ELF-1 (cell line): ENCODE data around the gene TMEM218.
"Not testable (repeated sequence)": the region's sequence is repeated elsewhere in the genome, so short reads cannot be mapped to it uniquely, and the experiment has no call there.

Source experiments
- DNase-seq: peaks from one replicate; pipeline ENCODE4 v3.0.0-alpha.2; 2016; ENCODE audit warnings: low read depth, low spot score

TMEM218 gene

DNA sequence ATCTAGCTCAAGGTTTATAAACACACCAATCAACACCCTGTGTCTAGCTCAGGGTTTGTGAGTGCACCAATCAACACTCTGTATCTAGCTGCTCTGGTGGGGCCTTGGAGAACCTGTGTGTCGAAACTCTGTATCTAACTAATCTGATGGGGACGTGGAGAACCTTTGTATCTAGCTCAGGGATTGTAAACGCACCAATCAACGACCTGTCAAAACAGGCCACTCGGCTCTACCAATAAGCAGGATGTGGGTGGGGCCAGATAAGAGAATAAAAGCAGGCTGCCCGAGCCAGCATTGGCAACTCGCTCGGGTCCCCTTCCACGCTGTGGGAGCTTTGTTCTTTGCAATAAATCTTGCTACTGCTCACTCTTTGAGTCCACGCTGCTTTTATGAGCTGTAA is 21.3 kb downstream of the TMEM218 start:
- DNase-seq: not testable (repeated sequence)

- DNase-seq: not testable (repeated sequence)
Measured at GRCh38 chr11:125089481-125089880, 21.9 kb downstream of the TMEM218 start.

- DNase-seq: no peak
Measured at GRCh38 chr11:125088576-125089455, 22.6 kb downstream of the TMEM218 start.

DNA sequence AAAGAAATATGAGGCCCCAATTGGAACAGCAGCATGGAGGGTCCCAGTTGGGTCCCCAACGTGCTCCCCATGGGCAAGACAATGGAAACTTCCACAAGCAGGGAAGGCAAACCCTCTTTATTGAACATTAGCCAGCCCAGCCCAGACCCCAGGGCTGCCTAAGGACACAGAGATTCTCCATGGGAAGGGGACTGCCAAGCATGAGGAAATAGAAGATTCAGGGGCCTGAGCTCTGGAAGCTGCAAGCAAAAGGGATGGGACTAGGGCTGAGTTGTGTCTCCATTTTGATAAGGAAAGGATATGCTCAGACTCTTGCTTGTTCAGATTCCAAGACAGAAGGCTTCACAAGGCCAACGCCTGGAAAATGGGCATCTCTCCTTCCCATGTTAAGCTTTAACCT is 23.3 kb downstream of the TMEM218 start:
- DNase-seq: no peak

- no peak for DNase-seq
Measured at GRCh38 chr11:125086633-125087296, 24.7 kb downstream of the TMEM218 start.

DNA sequence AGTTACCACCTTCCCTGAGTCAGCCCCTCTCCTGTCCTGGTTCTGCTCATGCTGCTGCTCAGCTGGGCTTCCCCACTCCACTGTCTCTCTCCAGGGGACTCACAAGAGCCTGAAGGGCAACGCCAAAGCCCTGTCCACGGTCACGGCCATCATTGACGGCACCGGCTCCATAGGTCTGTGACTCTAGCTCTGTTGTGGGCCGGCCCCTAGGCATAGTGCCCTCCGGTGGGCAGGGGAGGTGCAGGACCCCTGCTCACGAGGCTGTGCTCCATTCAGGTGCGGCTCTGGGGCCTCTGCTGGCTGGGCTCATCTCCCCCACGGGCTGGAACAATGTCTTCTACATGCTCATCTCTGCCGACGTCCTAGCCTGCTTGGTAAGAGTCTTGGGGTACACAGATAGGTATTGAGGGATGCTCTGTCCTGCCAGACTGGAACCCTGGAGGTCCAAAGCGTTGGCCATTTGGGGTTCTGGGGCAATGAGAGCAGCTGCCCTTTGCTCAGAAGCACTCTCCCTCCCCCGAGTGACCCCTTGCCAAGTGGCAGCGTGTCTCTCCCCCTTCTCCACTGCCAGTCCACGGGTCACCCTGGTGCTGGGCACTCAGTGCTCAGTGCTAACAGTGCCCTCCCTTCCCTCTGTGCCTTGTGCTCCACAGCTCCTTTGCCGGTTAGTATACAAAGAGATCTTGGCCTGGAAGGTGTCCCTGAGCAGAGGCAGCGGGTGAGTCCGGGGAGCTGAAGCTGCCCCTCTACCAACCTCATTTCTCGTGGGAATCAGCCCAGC is 25.9 kb downstream of the TMEM218 start:
- DNase-seq: no peak

- DNase-seq: no peak
Measured at GRCh38 chr11:125084761-125085231, 26.6 kb downstream of the TMEM218 start.

DNA sequence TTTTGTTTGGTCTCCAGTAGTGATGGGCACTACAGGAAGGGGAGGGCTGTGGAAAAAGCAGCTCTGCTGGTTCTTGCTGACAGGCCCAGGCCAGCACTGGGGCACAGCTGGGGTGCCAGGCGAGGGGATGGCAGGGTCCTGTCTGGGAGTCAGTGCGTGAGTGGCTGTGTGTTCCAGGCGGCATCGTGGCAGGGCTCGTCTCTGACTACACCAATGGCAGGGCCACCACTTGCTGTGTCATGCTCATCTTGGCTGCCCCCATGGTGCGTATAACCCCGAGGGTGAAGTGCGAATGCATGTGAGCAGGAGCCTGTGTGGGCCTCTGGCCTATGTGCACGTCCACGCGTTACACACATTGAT is 27.4 kb downstream of the TMEM218 start:
- DNase-seq: no peak

GRCh38 chr11:125083312-125084056 is 27.9 kb downstream of the TMEM218 start:
- DNase-seq: no peak

- DNase-seq: no peak
Measured at GRCh38 chr11:125082611-125083311, 28.7 kb downstream of the TMEM218 start.

DNA sequence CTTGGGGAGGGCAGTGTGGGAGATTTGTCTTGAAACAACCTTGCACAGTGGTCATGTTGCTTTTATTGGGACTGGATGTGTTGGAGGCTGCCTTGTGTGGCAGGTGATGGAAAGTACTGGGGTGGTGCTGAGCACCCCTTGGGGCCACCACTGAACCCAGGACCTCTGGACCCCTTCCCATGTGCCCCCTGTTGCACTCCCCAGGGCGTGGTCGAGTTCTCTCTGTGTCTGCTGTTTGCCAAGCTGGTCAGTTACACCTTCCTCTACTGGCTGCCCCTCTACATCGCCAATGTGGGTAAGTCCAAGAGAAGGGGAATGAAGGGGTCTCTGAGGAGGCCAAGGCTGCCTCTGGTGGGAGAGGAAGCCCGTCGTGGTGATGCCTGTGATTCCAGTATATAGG is 29.4 kb downstream of the TMEM218 start:
- no peak for DNase-seq

DNA sequence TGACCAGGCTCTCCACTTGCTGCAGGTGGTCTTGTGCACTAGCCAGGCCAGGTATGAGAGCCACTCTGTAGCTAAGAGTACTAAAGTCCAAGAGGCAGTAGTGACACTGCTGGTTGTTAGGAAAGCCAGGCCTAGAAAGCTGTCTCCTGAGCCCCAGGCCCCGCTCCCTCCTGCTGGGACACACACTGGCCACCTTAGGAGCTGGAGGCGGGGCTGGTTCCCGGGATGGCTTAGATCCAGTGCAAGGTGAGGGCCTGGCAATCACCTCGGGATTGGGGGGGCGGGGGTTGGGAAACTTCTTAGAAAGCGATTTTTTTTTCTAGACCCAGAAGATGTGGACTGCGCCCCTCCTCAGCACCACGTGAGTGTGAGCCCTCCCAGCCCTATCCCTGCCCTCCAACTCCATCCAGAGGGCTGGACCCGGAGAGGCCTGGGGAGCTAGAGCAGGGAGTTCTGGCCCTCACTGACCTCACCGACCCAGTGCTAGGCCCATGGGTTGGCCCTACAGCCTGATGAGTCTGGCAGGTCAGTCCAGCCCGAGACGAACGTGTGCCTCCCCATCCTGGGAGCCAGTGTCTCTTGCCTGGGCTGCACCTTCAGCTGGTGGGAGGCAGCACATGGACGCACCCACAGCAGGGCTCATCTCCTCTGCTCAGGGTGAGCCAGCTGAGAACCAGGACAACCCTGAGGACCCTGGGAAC is 30.2 kb downstream of the TMEM218 start:
- DNase-seq: peak; percentile 45

GRCh38 chr11:125080531-125080911 is 30.9 kb downstream of the TMEM218 start:
- DNase-seq: no peak

GRCh38 chr11:125079878-125080530 is 31.4 kb downstream of the TMEM218 start:
- DNase-seq: no peak

DNA sequence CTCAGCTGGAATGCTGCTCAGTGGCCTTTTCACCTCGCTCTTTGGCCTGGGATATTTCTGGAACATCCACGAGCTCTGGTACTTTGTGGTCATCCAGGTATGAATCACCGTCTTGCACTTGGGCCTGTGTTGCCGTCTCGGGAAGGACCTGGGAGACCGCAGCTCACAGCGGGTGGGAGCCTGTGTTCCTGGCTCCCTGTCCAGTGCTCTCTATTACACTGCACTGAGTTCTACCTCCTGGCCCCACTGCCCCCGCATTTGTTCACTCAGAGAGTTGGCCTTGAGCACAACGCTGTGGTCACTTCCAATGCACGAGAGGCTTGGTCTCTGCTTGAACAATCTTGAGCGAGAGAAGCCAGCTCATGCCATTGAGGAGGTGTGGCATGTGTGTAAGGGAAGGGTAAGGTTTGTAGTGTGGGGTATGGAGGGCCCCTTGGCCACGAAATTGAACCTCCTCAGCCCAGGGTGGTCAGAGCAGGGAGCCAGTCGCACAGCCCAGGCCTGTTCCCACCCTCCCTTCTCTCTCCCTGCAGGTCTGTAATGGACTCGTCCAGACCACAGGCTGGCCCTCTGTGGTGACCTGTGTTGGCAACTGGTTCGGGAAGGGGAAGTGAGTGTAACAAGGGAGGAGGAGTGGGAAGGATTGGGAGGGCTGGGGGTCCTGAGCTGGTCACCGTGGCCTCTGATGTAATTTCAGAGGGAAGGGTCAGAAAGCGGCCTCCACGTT is 32.1 kb downstream of the TMEM218 start:
- DNase-seq: no peak

- no peak for DNase-seq
Measured at GRCh38 chr11:125078516-125079140, 32.8 kb downstream of the TMEM218 start.

DNA sequence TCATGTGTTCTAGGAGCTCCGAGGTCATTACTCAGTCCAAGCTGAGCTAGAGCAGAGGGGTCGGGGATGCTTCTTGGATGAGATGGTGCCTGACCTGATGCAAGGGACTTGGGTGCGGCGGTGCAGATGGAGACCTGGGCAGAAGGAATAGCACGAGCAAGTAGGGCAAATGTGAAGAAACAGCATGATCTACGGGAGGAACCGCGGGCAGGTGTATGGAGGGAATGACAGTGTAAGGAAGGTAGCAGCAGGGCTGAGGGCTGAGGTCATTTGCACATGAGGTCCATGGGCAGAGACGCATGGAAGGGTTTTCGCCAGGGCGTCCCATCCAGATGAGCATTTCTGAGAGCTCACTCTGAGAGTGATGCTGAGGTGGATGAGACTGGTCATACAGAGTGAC is 33.4 kb downstream of the TMEM218 start:
- no peak for DNase-seq

GRCh38 chr11:125076378-125076945 is 35.0 kb downstream of the TMEM218 start:
- DNase-seq: no peak
